Esophagus (tissue), 2 donors: ENCODE measurements around the gene MARCKS. TPM values are rescaled to one million over a fixed set of nuclear protein-coding genes. Genes with fewer than 3 reads are reported as not detected.
"Not testable (repeated sequence)": the region's sequence is repeated elsewhere in the genome, so short reads cannot be mapped to it uniquely, and the experiment has no call there.

Experiments
- H3K27ac ChIP-seq, 2 donors: one replicate each; pipeline ENCODE4 v1.5.1; 2013; ENCODE audit warnings: low read depth in 2 of 2, mild to moderate bottlenecking in 2 of 2, inconsistent platforms in 1 of 2, low read length in 1 of 2, moderate library complexity in 1 of 2
- H3K27me3 ChIP-seq, 2 donors: one replicate each; pipeline ENCODE4 v1.6.1; 2013; ENCODE audit warnings: low read length in 2 of 2, control low read depth in 1 of 2, mild to moderate bottlenecking in 1 of 2; ENCODE audit not compliant: insufficient read depth in 2 of 2, control insufficient read depth in 1 of 2
- H3K36me3 ChIP-seq, 2 donors: one replicate each; pipeline ENCODE4 v1.6.1; 2013; ENCODE audit warnings: low read length in 1 of 2; ENCODE audit not compliant: control insufficient read depth in 2 of 2, insufficient read depth in 2 of 2
- H3K4me1 ChIP-seq, 2 donors: one replicate each; pipeline ENCODE4 v1.6.1; 2013; ENCODE audit warnings: low read length in 1 of 2; ENCODE audit not compliant: control insufficient read depth in 2 of 2, insufficient read depth in 2 of 2
- H3K4me3 ChIP-seq, 2 donors: one replicate each; pipeline ENCODE4 v1.5.1; 2013; ENCODE audit warnings: low read length in 2 of 2, mild to moderate bottlenecking in 2 of 2, low read depth in 1 of 2, moderate library complexity in 1 of 2
- H3K9me3 ChIP-seq, 2 donors: one replicate each; pipeline ENCODE4 v1.6.1; 2013; ENCODE audit warnings: mild to moderate bottlenecking in 2 of 2, low read depth in 1 of 2, low read length in 1 of 2, moderate library complexity in 1 of 2; ENCODE audit not compliant: control insufficient read depth in 2 of 2, insufficient read depth in 1 of 2
- WGBS, 2 donors: extraction: QIAGEN DNeasy Blood & Tissue Kit; methylation state at CpG; one replicate each; pipeline ENCODE4 v1.1.7; 2013; 5-methylcytosine and 5-hydroxymethylcytosine counted together
- polyA plus RNA-seq, 2 donors: library from polyadenylated mRNA; stranded (reverse); fragments of 200-250 nt; gene quantifications; one replicate each; pipeline ENCODE4 v1.2.3, GENCODE V29; 2013
- donor health status: healthy with polysubstance abuse.
- donor health status: Bipolar disorder and iron deficiency.

MARCKS gene
- polyA plus RNA-seq, 2 donors = 27.9 to 33.0 TPM

DNA sequence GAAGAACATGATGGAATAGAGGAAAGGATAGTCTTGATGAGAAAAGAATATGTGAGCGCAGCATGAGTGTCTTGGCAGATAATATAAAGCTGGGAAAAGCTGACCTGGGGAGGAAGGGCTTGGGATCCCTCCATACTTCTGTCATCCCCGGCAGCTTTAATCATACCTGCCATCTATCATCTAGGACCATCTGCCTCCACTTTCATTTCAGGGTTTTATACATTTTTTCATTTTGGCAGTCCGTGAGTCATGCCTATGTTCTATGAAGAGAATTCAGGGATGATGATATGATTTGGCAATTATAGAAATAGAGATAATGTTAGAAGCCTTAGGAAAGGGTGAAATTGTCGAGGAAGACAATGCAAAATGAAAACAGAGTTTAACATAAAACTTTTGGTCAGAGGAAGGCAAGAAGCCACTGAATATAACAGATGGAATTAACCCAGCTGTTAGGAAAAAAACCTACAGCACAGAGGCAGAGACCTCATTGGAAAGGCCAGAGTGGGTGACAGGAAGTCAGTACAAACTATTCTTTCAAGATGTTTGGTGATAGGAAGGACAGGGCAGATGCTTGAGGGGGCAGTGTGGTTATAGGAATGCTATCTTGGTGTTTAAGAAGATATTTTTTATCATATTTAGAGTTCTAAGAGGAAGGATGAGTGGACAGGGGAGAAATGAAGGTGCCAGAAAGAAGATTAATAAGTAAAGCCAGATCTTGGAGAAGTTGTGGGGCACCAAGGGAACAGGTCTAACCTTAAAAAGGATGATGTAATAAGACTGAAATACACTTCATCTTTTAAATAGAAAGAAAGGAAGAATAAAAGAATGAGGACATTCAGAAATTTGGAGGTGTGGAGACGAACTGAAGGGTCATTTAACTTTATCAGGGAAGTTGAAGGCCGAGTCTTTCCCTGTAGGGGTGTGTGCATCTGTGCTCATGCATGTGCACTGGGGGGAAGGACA lies 37.8 kb downstream of the MARCKS start:
- WGBS, 2 donors = 66 to 67% methylated on average over 6 of the region's 6 CpGs
- Histone ChIP-seq H3K4me3 (no peak overlapping the region), H3K27ac (no peak overlapping the region), H3K9me3 (no peaks in the 10 kb centered on the region), H3K4me1 (no peaks in the 10 kb centered on the region), H3K27me3 (no peaks in the 10 kb centered on the region), H3K36me3 (no peaks in the 10 kb centered on the region)

DNA sequence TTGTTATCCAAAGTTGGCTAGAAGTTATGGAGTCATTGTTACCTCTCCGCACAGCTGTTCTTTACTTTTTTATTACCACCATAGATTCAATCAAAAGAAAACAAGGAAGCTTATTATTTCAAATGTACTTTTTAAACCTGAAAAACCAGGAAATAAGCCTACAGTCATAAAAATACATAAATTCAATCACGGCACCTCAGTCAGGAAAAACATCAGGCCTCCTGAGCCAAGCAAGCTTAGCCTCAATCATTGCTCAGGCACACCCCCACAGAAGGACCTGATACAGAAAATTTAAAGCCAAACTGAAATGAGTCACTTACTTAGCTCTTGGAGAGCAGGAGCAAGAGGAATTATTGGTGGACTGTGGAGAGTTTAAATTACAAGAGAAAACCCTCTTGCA lies 44.3 kb downstream of the MARCKS start:
- Histone ChIP-seq H3K4me1 (peaks cover 0 to 7% of the 10 kb centered on the region in 2 donors), H3K27me3 (no peaks in the 10 kb centered on the region), H3K9me3 (no peaks in the 10 kb centered on the region), H3K36me3 (no peaks in the 10 kb centered on the region), H3K27ac (no peak overlapping the region), H3K4me3 (no peak overlapping the region)
- WGBS, 2 donors = 82 to 84% methylated on average over 2 of the region's 2 CpGs

GRCh38 chr6:113903666-113904330 lies 46.7 kb downstream of the MARCKS start:
- no peaks in the 10 kb centered on the region for H3K9me3 ChIP-seq
- no peaks in the 10 kb centered on the region for H3K36me3 ChIP-seq
- peaks cover 0 to 7% of the 10 kb centered on the region in 2 donors for H3K4me1 ChIP-seq
- H3K4me3 ChIP-seq = no peak overlapping the region
- H3K27ac ChIP-seq = peak overlapping the region in 1 of 2 donors; percentile 37
- WGBS, 2 donors = 36 to 45% methylated on average over 9 of the region's 9 CpGs
- no peaks in the 10 kb centered on the region for H3K27me3 ChIP-seq

GRCh38 chr6:113907102-113907815 lies 50.1 kb downstream of the MARCKS start:
- no peaks in the 10 kb centered on the region for H3K27me3 ChIP-seq
- H3K4me1 ChIP-seq = peaks cover 0 to 7% of the 10 kb centered on the region in 2 donors
- H3K36me3 ChIP-seq = no peaks in the 10 kb centered on the region
- 86 to 88% methylated on average over 6 of the region's 6 CpGs for WGBS, 2 donors
- no peaks in the 10 kb centered on the region for H3K9me3 ChIP-seq
- H3K4me3 ChIP-seq = no peak overlapping the region
- H3K27ac ChIP-seq = no peak overlapping the region

- 62 to 74% methylated on average over 3 of the region's 3 CpGs for whole genome bisulfite sequencing, 2 donors
- Histone ChIP-seq H3K4me1 (peaks cover 0 to 6% of the 10 kb centered on the region in 2 donors), H3K27me3 (no peaks in the 10 kb centered on the region), H3K36me3 (no peaks in the 10 kb centered on the region), H3K9me3 (no peaks in the 10 kb centered on the region), H3K27ac (no peak overlapping the region), H3K4me3 (no peak overlapping the region)
These were observed 51.7 kb downstream of the MARCKS start for GRCh38 chr6:113908801-113909200.

- Histone ChIP-seq H3K9me3 (no peaks in the 10 kb centered on the region), H3K4me1 (peaks cover 0 to 3% of the 10 kb centered on the region in 2 donors), H3K36me3 (no peaks in the 10 kb centered on the region), H3K27me3 (no peaks in the 10 kb centered on the region), H3K4me3 (no peak overlapping the region), H3K27ac (no peak overlapping the region)
- 19 to 20% methylated on average over 6 of the region's 6 CpGs for WGBS, 2 donors
These were observed 52.2 kb downstream of the MARCKS start for GRCh38 chr6:113909224-113909856.

DNA sequence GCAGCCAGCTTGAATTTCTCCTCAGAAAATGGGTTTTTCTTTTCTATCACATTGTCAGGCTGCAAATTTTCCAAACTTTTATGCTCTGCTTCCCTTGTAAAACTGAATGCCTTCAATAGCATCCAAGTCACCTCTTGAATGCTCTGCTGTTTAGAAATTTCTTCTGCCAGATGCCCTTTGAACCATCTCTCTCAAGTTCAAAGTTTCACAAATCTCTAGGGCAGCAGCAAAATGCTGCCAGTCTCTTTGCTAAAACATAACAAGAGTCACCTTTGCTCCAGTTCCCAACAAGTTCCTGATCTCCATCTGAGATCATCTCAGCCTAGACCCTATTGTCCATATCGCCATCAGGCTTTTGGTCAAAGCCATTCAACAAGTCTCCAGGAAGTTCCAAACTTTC lies 53.1 kb downstream of the MARCKS start:
- H3K36me3 ChIP-seq, H3K9me3 ChIP-seq, H3K4me3 ChIP-seq, H3K4me1 ChIP-seq, H3K27me3 ChIP-seq, H3K27ac ChIP-seq: not testable (repeated sequence)
- 81 to 82% methylated on average over 1 of the region's 1 CpG for WGBS, 2 donors
